ENCODE results near the gene CENPQ.

The CENPQ gene

DNA sequence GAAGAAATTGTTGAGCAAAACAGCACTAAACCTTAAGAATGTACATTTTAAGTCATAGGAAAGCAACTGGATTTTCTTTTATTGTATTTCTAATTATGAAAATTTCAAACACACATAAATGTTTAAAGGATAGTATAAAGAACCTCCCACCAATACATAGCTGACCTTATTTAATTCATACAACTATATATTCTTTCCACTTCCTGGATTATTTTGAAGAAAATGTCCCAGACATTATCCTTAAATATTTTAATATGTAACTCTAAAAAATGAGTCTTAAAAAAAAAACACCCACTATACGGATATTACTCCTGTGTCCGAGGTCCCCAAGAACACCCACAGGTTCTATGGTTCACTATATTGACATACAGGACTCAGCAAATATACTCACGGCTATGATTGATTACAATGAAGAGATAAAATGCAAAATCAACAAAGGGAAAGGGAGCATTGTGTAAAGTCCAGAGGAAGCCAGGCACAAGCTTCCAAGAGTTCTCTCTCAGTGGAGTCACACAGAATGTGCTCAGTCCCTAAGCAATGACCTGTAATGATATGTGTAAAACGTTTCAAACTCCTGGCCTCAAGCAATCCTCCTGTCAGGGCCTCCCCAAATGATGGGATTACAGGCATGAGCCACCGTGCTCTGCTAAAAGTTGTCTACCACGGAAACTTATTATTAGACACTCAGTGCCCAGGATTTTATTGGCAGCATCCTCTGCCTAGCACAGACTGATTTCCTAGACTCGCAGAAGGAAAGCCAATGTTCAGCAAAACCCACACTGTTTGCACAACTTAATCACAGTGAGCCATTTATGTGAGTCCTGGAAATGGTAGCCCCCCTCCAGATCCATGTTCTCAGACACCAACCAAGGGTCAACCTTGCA is 59.8 kb downstream of the CENPQ start:
- Histone ChIP-seq H3K4me1 (ENCODE audit: control insufficient read depth, low read length) (no peaks in the 10 kb centered on the region), H3K36me3 (ENCODE audit: control insufficient read depth, low read length) (no peaks in the 10 kb centered on the region), H3K9me2 (replicated peaks; ENCODE audit: control insufficient read depth, low read length) (no peaks in the 10 kb centered on the region), H3K27ac (ENCODE audit: low read depth, low read length) (no peak overlapping the region), H3K4me2 (ENCODE audit: low read length) (no peak overlapping the region), H3K79me2 (ENCODE audit: control insufficient read depth, low read length) (no peaks in the 10 kb centered on the region), H4K20me1 (ENCODE audit: control insufficient read depth, insufficient read depth, low read depth, low read length) (no peaks in the 10 kb centered on the region), H3K4me3 (ENCODE audit: low read length) (no peak overlapping the region), H3K9me3 (ENCODE audit: control insufficient read depth, insufficient read depth, low read length) (no peaks in the 10 kb centered on the region), H3F3A (ENCODE audit: control insufficient read depth, insufficient read depth) (no peaks in the 10 kb centered on the region), H3K27me3 (ENCODE audit: control insufficient read depth, low read length) (no peaks in the 10 kb centered on the region)
- no peak for TF ChIP-seq EZH2phosphoT487 (IDR thresholded peaks at IDR 0.05; ENCODE audit: borderline replicate concordance, low read length)
- TF ChIP-seq, protein P1, sequence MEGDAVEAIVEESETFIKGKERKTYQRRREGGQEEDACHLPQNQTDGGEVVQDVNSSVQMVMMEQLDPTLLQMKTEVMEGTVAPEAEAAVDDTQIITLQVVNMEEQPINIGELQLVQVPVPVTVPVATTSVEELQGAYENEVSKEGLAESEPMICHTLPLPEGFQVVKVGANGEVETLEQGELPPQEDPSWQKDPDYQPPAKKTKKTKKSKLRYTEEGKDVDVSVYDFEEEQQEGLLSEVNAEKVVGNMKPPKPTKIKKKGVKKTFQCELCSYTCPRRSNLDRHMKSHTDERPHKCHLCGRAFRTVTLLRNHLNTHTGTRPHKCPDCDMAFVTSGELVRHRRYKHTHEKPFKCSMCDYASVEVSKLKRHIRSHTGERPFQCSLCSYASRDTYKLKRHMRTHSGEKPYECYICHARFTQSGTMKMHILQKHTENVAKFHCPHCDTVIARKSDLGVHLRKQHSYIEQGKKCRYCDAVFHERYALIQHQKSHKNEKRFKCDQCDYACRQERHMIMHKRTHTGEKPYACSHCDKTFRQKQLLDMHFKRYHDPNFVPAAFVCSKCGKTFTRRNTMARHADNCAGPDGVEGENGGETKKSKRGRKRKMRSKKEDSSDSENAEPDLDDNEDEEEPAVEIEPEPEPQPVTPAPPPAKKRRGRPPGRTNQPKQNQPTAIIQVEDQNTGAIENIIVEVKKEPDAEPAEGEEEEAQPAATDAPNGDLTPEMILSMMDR (IDR thresholded peaks at IDR 0.05; ENCODE audit: low read depth, low read length, poor library complexity, severe bottlenecking) = no peak

DNA sequence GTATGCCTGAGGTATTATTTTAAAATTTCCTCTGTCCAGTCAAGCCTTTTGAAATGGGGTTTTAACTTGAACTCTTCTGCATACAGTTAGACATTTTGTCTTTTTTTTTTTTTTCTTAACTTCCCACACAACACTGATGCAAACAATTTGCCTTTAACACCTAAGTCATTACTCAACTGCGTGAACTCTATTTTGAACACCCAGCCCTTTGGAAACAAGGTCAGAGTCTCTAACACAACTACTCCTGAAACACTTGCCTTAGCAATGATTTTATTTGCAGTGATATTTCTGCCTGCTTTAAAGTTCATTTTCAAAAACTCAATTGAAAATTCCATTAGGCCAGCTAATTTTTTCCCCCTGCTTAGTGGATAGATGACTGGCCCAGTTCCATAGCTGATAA is 60.7 kb downstream of the CENPQ start:
- H3K4me2 ChIP-seq (ENCODE audit: low read length) = no peak overlapping the region
- H4K20me1 ChIP-seq (ENCODE audit: control insufficient read depth, insufficient read depth, low read depth, low read length) = no peaks in the 10 kb centered on the region
- H3F3A ChIP-seq (ENCODE audit: control insufficient read depth, insufficient read depth) = no peaks in the 10 kb centered on the region
- TF ChIP-seq, protein P1 (IDR thresholded peaks at IDR 0.05; ENCODE audit: low read depth, low read length, poor library complexity, severe bottlenecking) = no peak
- no peaks in the 10 kb centered on the region for H3K9me2 ChIP-seq (replicated peaks; ENCODE audit: control insufficient read depth, low read length)
- H3K36me3 ChIP-seq (ENCODE audit: control insufficient read depth, low read length) = no peaks in the 10 kb centered on the region
- H3K27ac ChIP-seq (ENCODE audit: low read depth, low read length) = no peak overlapping the region
- H3K27me3 ChIP-seq (ENCODE audit: control insufficient read depth, low read length) = no peaks in the 10 kb centered on the region
- no peaks in the 10 kb centered on the region for H3K79me2 ChIP-seq (ENCODE audit: control insufficient read depth, low read length)
- no peak overlapping the region for H3K4me3 ChIP-seq (ENCODE audit: low read length)
- no peaks in the 10 kb centered on the region for H3K4me1 ChIP-seq (ENCODE audit: control insufficient read depth, low read length)
- H3K9me3 ChIP-seq (ENCODE audit: control insufficient read depth, insufficient read depth, low read length) = no peaks in the 10 kb centered on the region

DNA sequence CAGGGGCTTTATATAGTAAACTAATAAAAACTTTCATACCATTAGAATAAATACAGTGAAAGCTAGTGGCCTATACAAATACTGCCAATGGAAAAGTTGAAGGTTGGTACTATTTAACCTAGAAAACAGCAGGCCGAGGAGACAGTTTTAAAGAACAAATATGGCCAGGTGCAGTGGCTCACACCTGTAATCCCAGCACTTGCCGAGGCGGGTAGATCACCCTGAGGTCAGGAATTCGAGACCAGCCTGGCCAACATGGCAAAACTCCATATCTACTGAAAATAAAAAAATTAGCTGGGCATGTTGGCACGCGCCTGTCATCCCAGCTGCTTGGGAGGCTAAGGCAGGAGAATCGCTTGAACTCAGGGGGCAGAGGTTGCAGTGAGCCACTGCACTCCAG is 61.4 kb downstream of the CENPQ start:
- H3K36me3 ChIP-seq (ENCODE audit: control insufficient read depth, low read length) = no peaks in the 10 kb centered on the region
- H3K4me2 ChIP-seq (ENCODE audit: low read length) = no peak overlapping the region
- H3K9me3 ChIP-seq (ENCODE audit: control insufficient read depth, insufficient read depth, low read length) = no peaks in the 10 kb centered on the region
- TF ChIP-seq, protein P1 (IDR thresholded peaks at IDR 0.05; ENCODE audit: low read depth, low read length, poor library complexity, severe bottlenecking) = no peak
- no peak for TF ChIP-seq EZH2phosphoT487 (IDR thresholded peaks at IDR 0.05; ENCODE audit: borderline replicate concordance, low read length)
- no peaks in the 10 kb centered on the region for H3K4me1 ChIP-seq (ENCODE audit: control insufficient read depth, low read length)
- H3K79me2 ChIP-seq (ENCODE audit: control insufficient read depth, low read length) = no peaks in the 10 kb centered on the region
- no peaks in the 10 kb centered on the region for H3K9me2 ChIP-seq (replicated peaks; ENCODE audit: control insufficient read depth, low read length)
- no peak overlapping the region for H3K4me3 ChIP-seq (ENCODE audit: low read length)
- H3K27me3 ChIP-seq (ENCODE audit: control insufficient read depth, low read length) = no peaks in the 10 kb centered on the region
- H3F3A ChIP-seq (ENCODE audit: control insufficient read depth, insufficient read depth) = no peaks in the 10 kb centered on the region
- H3K27ac ChIP-seq (ENCODE audit: low read depth, low read length) = no peak overlapping the region
- H4K20me1 ChIP-seq (ENCODE audit: control insufficient read depth, insufficient read depth, low read depth, low read length) = no peaks in the 10 kb centered on the region

Measured in DOHH2 (cell line).